KMS-11 (cell line): ENCODE results near the gene CXCR6.

ENCODE experiments used
- H2AFZ ChIP-seq: fragments of 200-600 bp; sonication (generic); 2 replicates; pipeline ENCODE4 v1.6.1; 2016; ENCODE audit warnings: antibody characterized with exemption, mixed run types, low read depth
- H3K27ac ChIP-seq: fragments of 200-600 bp; sonication (generic); 2 replicates; pipeline ENCODE4 v1.6.1; 2016; ENCODE audit warnings: mild to moderate bottlenecking, mixed run types
- H3K27me3 ChIP-seq: fragments of 200-600 bp; sonication (generic); 2 replicates; pipeline ENCODE4 v1.6.1; 2017; ENCODE audit warnings: mild to moderate bottlenecking, low read depth, mixed run types, moderate library complexity; ENCODE audit not compliant: insufficient read depth
- H3K36me3 ChIP-seq: fragments of 200-600 bp; sonication (generic); 2 replicates; pipeline ENCODE4 v1.6.1; 2017; ENCODE audit warnings: mild to moderate bottlenecking, mixed run types; ENCODE audit not compliant: insufficient read depth
- H3K4me1 ChIP-seq: fragments of 200-600 bp; sonication (generic); 2 replicates; pipeline ENCODE4 v1.6.1; 2016; ENCODE audit warnings: mild to moderate bottlenecking, low read depth, mixed run types; ENCODE audit not compliant: poor library complexity, severe bottlenecking
- H3K4me2 ChIP-seq: fragments of 200-600 bp; sonication (generic); 2 replicates; pipeline ENCODE4 v1.7.0; 2016; ENCODE audit warnings: mild to moderate bottlenecking, mixed run types
- H3K4me3 ChIP-seq: fragments of 200-600 bp; sonication (generic); IDR thresholded peaks from 2 replicates; pipeline ENCODE4 v1.6.1; 2017; ENCODE audit warnings: low read depth, low read length, mixed read lengths; ENCODE audit not compliant: insufficient read depth
- H3K79me2 ChIP-seq: fragments of 200-600 bp; sonication (generic); 2 replicates; pipeline ENCODE4 v1.6.1; 2016; ENCODE audit warnings: low read depth, mixed run types; ENCODE audit not compliant: insufficient read depth
- H3K9ac ChIP-seq: fragments of 200-600 bp; sonication (generic); 2 replicates; pipeline ENCODE4 v1.6.1; 2016; ENCODE audit warnings: mild to moderate bottlenecking, mixed run types
- H4K20me1 ChIP-seq: fragments of 200-600 bp; sonication (generic); 2 replicates; pipeline ENCODE4 v1.6.1; 2016; ENCODE audit warnings: mild to moderate bottlenecking, mixed run types; ENCODE audit not compliant: insufficient read depth
- TF ChIP-seq, protein P1 (sequence below): fragments of 200-600 bp; sonication (generic); conservative IDR thresholded peaks from 2 replicates; pipeline ENCODE4 v1.6.1; 2017; ENCODE audit warnings: low read depth, mild to moderate bottlenecking, antibody characterized with exemption, low read length, moderate library complexity, mixed read lengths

The CXCR6 gene

DNA sequence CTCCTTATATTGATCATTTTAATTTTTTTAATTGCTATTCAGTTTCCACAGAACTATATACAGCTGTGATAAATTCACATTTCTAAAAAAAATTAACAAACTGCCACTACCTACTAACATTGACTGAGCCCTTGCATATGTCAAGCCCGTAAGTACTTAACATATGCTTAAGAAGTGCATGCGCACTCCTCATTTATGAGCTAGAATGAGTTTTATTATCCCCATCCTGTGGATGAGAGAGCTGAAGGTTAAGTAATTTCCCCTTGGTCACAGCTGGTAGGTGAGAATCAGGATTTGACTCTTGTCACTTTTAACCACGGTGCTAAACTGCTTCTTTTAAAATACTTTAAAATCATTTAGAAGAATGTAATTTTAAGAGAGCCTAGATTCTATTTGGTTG, 25.9 kb downstream of the CXCR6 start:
- H3K36me3 ChIP-seq = no peaks in the 10 kb centered on the region
- H4K20me1 ChIP-seq = no peaks in the 10 kb centered on the region
- H3K9ac ChIP-seq = no peak overlapping the region
- H3K4me2 ChIP-seq = no peak overlapping the region
- no peak overlapping the region for H3K27ac ChIP-seq
- no peaks in the 10 kb centered on the region for H3K27me3 ChIP-seq
- no peak overlapping the region for H3K4me3 ChIP-seq
- TF ChIP-seq, protein P1, sequence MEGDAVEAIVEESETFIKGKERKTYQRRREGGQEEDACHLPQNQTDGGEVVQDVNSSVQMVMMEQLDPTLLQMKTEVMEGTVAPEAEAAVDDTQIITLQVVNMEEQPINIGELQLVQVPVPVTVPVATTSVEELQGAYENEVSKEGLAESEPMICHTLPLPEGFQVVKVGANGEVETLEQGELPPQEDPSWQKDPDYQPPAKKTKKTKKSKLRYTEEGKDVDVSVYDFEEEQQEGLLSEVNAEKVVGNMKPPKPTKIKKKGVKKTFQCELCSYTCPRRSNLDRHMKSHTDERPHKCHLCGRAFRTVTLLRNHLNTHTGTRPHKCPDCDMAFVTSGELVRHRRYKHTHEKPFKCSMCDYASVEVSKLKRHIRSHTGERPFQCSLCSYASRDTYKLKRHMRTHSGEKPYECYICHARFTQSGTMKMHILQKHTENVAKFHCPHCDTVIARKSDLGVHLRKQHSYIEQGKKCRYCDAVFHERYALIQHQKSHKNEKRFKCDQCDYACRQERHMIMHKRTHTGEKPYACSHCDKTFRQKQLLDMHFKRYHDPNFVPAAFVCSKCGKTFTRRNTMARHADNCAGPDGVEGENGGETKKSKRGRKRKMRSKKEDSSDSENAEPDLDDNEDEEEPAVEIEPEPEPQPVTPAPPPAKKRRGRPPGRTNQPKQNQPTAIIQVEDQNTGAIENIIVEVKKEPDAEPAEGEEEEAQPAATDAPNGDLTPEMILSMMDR = no peak
- peaks cover 12% of the 10 kb centered on the region for H3K4me1 ChIP-seq
- H3K79me2 ChIP-seq = no peaks in the 10 kb centered on the region
- H2AFZ ChIP-seq = no peak overlapping the region

DNA sequence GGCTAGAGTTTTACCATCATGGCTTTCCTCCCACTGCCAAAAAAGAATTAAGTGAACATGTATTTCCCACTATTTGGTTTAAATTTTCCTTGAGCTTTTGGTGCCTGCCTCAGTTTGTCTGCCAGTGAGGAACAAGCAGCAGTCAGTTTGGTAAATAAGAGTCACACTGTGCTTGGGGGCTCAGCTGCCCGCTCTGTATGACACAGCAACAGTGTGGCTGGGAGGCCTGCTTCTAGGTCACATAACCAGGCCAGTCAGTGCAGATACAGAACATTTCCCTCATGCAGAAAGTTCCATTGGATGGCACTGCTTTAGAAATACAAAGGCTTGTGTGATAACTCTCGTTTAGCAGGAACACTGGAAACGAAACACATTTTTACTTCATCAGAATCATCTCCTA, 26.7 kb downstream of the CXCR6 start:
- TF ChIP-seq, protein P1 = no peak
- Histone ChIP-seq H3K79me2 (no peaks in the 10 kb centered on the region), H4K20me1 (no peaks in the 10 kb centered on the region), H3K4me1 (peaks cover 12% of the 10 kb centered on the region), H3K27ac (no peak overlapping the region), H3K9ac (no peak overlapping the region), H3K36me3 (no peaks in the 10 kb centered on the region), H3K27me3 (no peaks in the 10 kb centered on the region), H3K4me2 (no peak overlapping the region), H2AFZ (no peak overlapping the region), H3K4me3 (no peak overlapping the region)

DNA sequence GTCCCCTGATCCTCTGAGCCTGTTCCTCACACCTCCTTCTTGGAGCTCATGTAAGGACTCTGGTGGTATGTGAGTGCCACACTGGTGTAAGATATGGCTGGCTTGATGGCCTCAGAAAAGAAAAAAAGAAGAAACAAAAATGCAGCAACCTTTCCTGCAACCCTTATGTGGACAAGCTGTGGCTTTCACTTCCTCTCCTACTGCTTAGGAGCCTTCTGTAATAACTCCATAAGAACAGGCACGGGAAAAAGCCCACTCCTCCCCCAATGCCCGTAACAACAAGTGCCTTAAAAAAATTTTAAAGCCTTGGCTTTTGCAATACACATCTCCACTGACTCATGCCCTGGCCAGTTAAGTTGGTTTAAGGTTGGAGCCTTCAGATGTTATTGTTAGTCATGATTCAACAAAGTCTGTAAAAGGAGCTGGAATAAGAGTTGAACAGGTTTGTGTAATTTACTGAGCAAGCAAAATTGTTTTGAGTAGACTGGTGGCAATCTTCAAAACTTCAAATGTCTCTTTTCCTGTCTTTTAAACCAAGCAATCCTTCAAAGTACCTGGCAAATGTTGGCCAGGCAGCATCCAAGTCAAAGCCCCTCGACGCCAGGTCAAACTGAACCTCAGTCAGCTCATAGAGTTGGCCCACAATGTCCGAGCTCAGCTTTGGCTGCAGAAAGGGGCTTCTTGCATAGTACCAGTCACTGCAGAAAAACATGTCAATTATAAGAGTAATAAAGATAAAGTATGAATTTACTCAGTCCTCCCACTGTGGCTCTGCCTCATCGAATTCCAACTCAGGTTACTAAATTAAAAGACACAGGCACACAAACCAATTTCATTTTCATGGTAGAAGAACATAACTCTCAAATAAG, 29.5 kb downstream of the CXCR6 start:
- Histone ChIP-seq H3K4me2 (no peak overlapping the region), H3K4me3 (no peak overlapping the region), H3K27me3 (no peaks in the 10 kb centered on the region), H3K36me3 (no peaks in the 10 kb centered on the region), H3K4me1 (peaks cover 12% of the 10 kb centered on the region), H2AFZ (no peak overlapping the region), H3K27ac (no peak overlapping the region), H3K79me2 (no peaks in the 10 kb centered on the region), H3K9ac (no peak overlapping the region), H4K20me1 (no peaks in the 10 kb centered on the region)
- TF ChIP-seq, protein P1 = no peak

DNA sequence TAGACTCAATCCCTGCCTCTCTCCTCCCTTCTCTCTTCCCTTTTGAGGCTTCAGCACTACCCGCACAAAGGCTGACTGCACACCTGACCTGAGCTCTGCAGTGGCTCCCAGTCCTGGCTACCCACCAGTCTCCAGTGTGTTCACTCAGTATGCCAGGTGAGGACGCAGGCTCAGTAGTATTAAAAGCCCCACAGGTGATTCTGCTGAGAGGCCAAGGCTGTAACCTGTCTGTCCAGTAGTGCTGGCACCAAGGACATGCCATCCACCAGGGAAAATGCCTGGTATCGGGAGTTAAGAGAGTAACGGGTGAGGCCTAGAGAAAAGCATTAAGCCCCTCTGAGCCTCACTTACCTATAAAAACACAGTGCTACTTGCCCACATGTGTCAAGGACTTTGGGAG, 31.4 kb downstream of the CXCR6 start:
- Histone ChIP-seq H4K20me1 (no peaks in the 10 kb centered on the region), H3K27me3 (no peaks in the 10 kb centered on the region), H3K36me3 (no peaks in the 10 kb centered on the region), H3K4me1 (peaks cover 18% of the 10 kb centered on the region), H3K9ac (no peak overlapping the region), H3K27ac (no peak overlapping the region), H3K4me3 (no peak overlapping the region), H3K79me2 (no peaks in the 10 kb centered on the region), H3K4me2 (no peak overlapping the region), H2AFZ (no peak overlapping the region)
- TF ChIP-seq, protein P1 = no peak
